Ovary (tissue), 9 donors: ENCODE results near the gene PTPRK. TPM values are rescaled to one million over a fixed set of nuclear protein-coding genes. Genes with fewer than 3 reads are reported as not detected.

Source experiments
- DNase-seq, 5 donors: peaks; one replicate each; pipeline ENCODE4 v3.0.0-alpha.2; 2019 to 2020
- H3K27ac ChIP-seq, 2 donors: fragments of 200-600 bp; one replicate each; pipeline versions ENCODE4 v1.5.1 to v1.8.0; 2019 to 2022
- H3K27me3 ChIP-seq: fragments of 200-600 bp; one replicate; pipeline ENCODE4 v1.8.0; 2022
- H3K36me3 ChIP-seq: fragments of 200-600 bp; sonication (generic); one replicate; pipeline ENCODE4 v1.5.1; 2019
- H3K4me1 ChIP-seq: one replicate; pipeline ENCODE4 v1.8.1; 2013; ENCODE audit warnings: mild to moderate bottlenecking, moderate library complexity; ENCODE audit not compliant: insufficient read depth
- H3K4me3 ChIP-seq: fragments of 200-600 bp; sonication (generic); one replicate; pipeline ENCODE4 v1.5.1; 2017
- H3K9me3 ChIP-seq, 2 donors: fragments of 200-600 bp in 1 of 2; sonication (generic) in 1 of 2; one replicate each; pipeline versions ENCODE4 v1.5.1 to v1.8.1; 2013 to 2019; ENCODE audit warnings: mild to moderate bottlenecking in 1 of 2, moderate library complexity in 1 of 2
- CTCF ChIP-seq, 3 donors: fragments of 450-650 bp in 2 of 3; fragments of 200-600 bp in 1 of 3; IDR thresholded peaks; one replicate each; pipeline versions ENCODE4 v1.5.1 to v1.8.0; 2016 to 2022; ENCODE audit warnings: antibody characterized with exemption in 3 of 3, mild to moderate bottlenecking in 1 of 3
- EP300 ChIP-seq: sonication (generic); formaldehyde crosslinking; IDR thresholded peaks from one replicate; pipeline ENCODE4 v1.6.1; 2017; ENCODE audit warnings: antibody characterized with exemption
- POLR2A ChIP-seq: fragments of 450-650 bp; IDR thresholded peaks from one replicate; pipeline ENCODE4 v1.6.1; 2017; ENCODE audit warnings: antibody characterized with exemption, mild to moderate bottlenecking, moderate library complexity
- WGBS, 3 donors: extraction: QIAGEN DNeasy Blood & Tissue Kit in 1 of 3; methylation state at CpG; one replicate each; pipeline versions ENCODE4 v1.1.5 to v1.1.7; 2013 to 2017; 5-methylcytosine and 5-hydroxymethylcytosine counted together
- intact Hi-C, 4 donors: fragments of 100-400 bp; cut with DNase I; formaldehyde crosslinking; loops; one replicate each; pipeline versions ENCODE4 v1.11.0 to v1.15.1; 2022 to 2023
- polyA plus RNA-seq, 2 donors: library from polyadenylated mRNA; stranded (reverse); fragments of 200-250 nt in 1 of 2; fragments of 350-450 nt in 1 of 2; fragmentation: Illumina TruSeq in 1 of 2; extraction: RNeasy Lipid Tissue Mini Kit (QIAGEN cat#74804) in 1 of 2; gene quantifications; one replicate each; pipeline ENCODE4 v1.2.3, GENCODE V29; 2013 to 2014
- total RNA-seq, 7 donors: library from RNA; depleted of rRNA in 2 of 7; stranded (reverse); fragments of >200 nt in 2 of 7; fragmentation: NEBNext Ultra II Directional in 3 of 7; extraction: Animal tissue kit (Norgen Biotek cat#: 25700) in 3 of 7; gene quantifications; one replicate each; pipeline versions ENCODE4 v1.1.0 to v1.2.4, GENCODE V29; 2016 to 2023
- donor health status: DM: no; HTN: no; CAD: no; lungs with moderate emphysema.
- donor health status: DM: no; HTN: no; CAD: no.
- donor health status: Bipolar disorder and iron deficiency.
- donor health status: DM: yes; HTN: yes; CAD: no.
- donor health status: DM: no; HTN: no; CAD: no.
- donor health status: DM: yes; HTN: yes; CAD: no.

Gene PTPRK
- total and polyA plus RNA-seq, 9 donors, result 24.0 to 50.7 (median 44.1) TPM

DNA sequence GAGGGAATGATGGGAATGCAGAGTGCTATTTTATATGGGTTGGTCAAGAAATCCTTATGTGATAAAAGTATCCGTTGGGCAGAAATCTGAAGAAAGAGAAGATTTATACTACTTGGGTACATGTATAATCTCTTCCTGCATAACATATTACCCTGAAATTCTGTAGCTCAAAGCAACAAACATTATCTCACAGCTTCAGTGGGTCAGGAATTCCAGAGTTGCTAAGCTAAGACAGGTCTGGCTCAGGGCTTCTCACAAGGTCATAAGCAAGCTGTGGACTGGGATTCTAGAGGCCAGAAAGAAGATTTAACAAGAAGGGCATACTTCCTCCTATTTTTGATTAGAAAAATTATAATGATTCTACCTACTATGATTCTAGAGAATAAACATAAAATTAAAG lies 447.0 kb downstream of the PTPRK start:
- DNase-seq, result no peak
- 40 to 58% (median 49%) methylated on average over 1 of the region's 1 CpG for WGBS, 3 donors
- Histone ChIP-seq H3K4me3 (no peak overlapping the region), H3K27ac (no peak overlapping the region), H3K9me3 (no peaks in the 10 kb centered on the region), H3K27me3 (no peaks in the 10 kb centered on the region), H3K36me3 (no peaks in the 10 kb centered on the region), H3K4me1 (no peaks in the 10 kb centered on the region)
- no peak for TF ChIP-seq CTCF (IDR thresholded peaks at IDR 0.05)
- TF ChIP-seq EP300, result no peak
- no peak for TF ChIP-seq POLR2A
- intact Hi-C loops, result no loop called here

- H3K36me3 ChIP-seq, result no peaks in the 10 kb centered on the region
- WGBS, 3 donors, result 94 to 96% (median 95%) methylated on average over 3 of the region's 3 CpGs
- intact Hi-C loops, result no loop called here
- H3K9me3 ChIP-seq, result no peaks in the 10 kb centered on the region
- TF ChIP-seq POLR2A (no peak), EP300 (no peak), CTCF (IDR thresholded peaks at IDR 0.05) (no peak)
- no peak for DNase-seq
- no peak overlapping the region for H3K27ac ChIP-seq
- H3K27me3 ChIP-seq, result no peaks in the 10 kb centered on the region
- H3K4me3 ChIP-seq, result no peak overlapping the region
- H3K4me1 ChIP-seq, result no peaks in the 10 kb centered on the region
Measured at GRCh38 chr6:128071212-128071611, 449.2 kb downstream of the PTPRK start.

DNA sequence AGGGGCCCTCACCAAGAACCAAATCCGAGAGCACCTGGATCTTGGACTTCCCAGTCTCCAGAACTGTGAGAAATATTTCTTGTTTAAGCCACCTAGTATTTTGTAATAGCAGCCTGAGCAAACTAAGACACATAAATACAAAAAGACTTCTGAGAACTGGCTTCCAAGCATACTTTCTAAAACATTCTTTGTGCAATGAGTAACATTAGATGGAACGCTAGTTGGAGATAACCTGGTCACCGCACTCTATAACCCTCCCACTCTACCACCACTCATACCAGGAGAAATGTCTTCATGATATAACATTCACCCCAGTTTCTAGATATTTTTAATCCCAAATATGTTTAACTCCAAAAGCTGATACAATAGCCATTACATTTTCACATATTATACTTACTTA lies 450.0 kb downstream of the PTPRK start:
- H3K4me1 ChIP-seq, result no peaks in the 10 kb centered on the region
- H3K9me3 ChIP-seq, result no peaks in the 10 kb centered on the region
- no peaks in the 10 kb centered on the region for H3K27me3 ChIP-seq
- intact Hi-C loops, result no loop called here
- TF ChIP-seq CTCF (IDR thresholded peaks at IDR 0.05), result no peak
- no peak for TF ChIP-seq EP300
- no peak for TF ChIP-seq POLR2A
- H3K4me3 ChIP-seq, result no peak overlapping the region
- H3K36me3 ChIP-seq, result no peaks in the 10 kb centered on the region
- no peak overlapping the region for H3K27ac ChIP-seq
- 61 to 66% (median 63%) methylated on average over 3 of the region's 3 CpGs for WGBS, 3 donors
- no peak for DNase-seq

- TF ChIP-seq POLR2A (no peak), EP300 (no peak), CTCF (IDR thresholded peaks at IDR 0.05) (no peak)
- Histone ChIP-seq H3K4me3 (no peak overlapping the region), H3K27me3 (no peaks in the 10 kb centered on the region), H3K27ac (no peak overlapping the region), H3K36me3 (no peaks in the 10 kb centered on the region), H3K9me3 (no peaks in the 10 kb centered on the region), H3K4me1 (no peaks in the 10 kb centered on the region)
- no peak for DNase-seq
- WGBS, 3 donors, result 94 to 98% (median 94%) methylated on average over 2 of the region's 2 CpGs
- intact Hi-C loops, result no loop called here
Measured at GRCh38 chr6:128069188-128069587, 451.2 kb downstream of the PTPRK start.

GRCh38 chr6:128068119-128068479 lies 452.3 kb downstream of the PTPRK start:
- no peaks in the 10 kb centered on the region for H3K4me1 ChIP-seq
- intact Hi-C loops, result no loop called here
- H3K36me3 ChIP-seq, result no peaks in the 10 kb centered on the region
- no peak for DNase-seq
- WGBS, 3 donors, result 93 to 97% (median 95%) methylated on average over 5 of the region's 5 CpGs
- H3K27ac ChIP-seq, result no peak overlapping the region
- TF ChIP-seq CTCF (IDR thresholded peaks at IDR 0.05) (no peak), POLR2A (no peak), EP300 (no peak)
- no peak overlapping the region for H3K4me3 ChIP-seq
- no peaks in the 10 kb centered on the region for H3K9me3 ChIP-seq
- H3K27me3 ChIP-seq, result no peaks in the 10 kb centered on the region
